ENCODE data around the gene SUN3. TPM values are rescaled to one million over a fixed set of nuclear protein-coding genes. Genes with fewer than 3 reads are reported as not detected.

SUN3 gene
- total and polyA plus RNA-seq, 3 donors from 2014 or later: 12.8 to 64.5 (median 29.1) TPM

GRCh38 chr7:47937711-47938573 lies 91.0 kb downstream of the SUN3 start:
- no peaks in the 10 kb centered on the region for H3K36me3 ChIP-seq (ENCODE audit: low read depth, missing control alignments)
- no peak overlapping the region for H3K4me3 ChIP-seq
- 85 to 93% methylated on average over 8 to 11 of the region's 11 CpGs for WGBS, 2 donors
- TF ChIP-seq POLR2A (IDR thresholded peaks at IDR 0.05) (no peak), CTCF (IDR thresholded peaks at IDR 0.05) (no peak)
- H3K4me1 ChIP-seq: peaks cover 3% of the 10 kb centered on the region
- H3K27ac ChIP-seq: no peak overlapping the region
- no peaks in the 10 kb centered on the region for H3K27me3 ChIP-seq
- H3K9me3 ChIP-seq: no peaks in the 10 kb centered on the region
- intact Hi-C loops (cut with DNase I; ENCODE audit: low total_unique reads): no loop called here
- no peak for DNase-seq

Other genes starting within 250 kb of the SUN3 start
- gene PKD1L1, start 80.6 kb downstream of the SUN3 start, total RNA-seq: 1 to 10 TPM; 4.0 to 4.8 TPM
- gene PKD1L1, start 80.6 kb downstream of the SUN3 start, polyA plus RNA-seq (ENCODE audit: insufficient read depth, low read depth, low replicate concordance): 4.2 TPM
- gene HUS1, start 49.5 kb downstream of the SUN3 start, total RNA-seq: 10 to 100 TPM; 39.4 to 40.3 TPM
- gene HUS1, start 49.5 kb downstream of the SUN3 start, polyA plus RNA-seq (ENCODE audit: insufficient read depth, low read depth, low replicate concordance): 18.4 TPM
- 10 to 100 TPM in 1 of 2 donors, 1 to 10 TPM in 1; 2.8 to 12.3 TPM for gene C7orf57, start 6.4 kb upstream of the SUN3 start, total RNA-seq
- gene C7orf57, start 6.4 kb upstream of the SUN3 start, polyA plus RNA-seq (ENCODE audit: insufficient read depth, low read depth, low replicate concordance): 7.8 TPM
- gene UPP1, start 60.2 kb upstream of the SUN3 start, total RNA-seq: 10 to 100 TPM; 17.2 to 20.8 TPM
- 13.1 TPM for gene UPP1, start 60.2 kb upstream of the SUN3 start, polyA plus RNA-seq (ENCODE audit: insufficient read depth, low read depth, low replicate concordance)
- 1 to 10 TPM; 4.3 to 7.3 TPM for gene ABCA13, start 142.4 kb upstream of the SUN3 start, total RNA-seq
- gene ABCA13, start 142.4 kb upstream of the SUN3 start, polyA plus RNA-seq (ENCODE audit: insufficient read depth, low read depth, low replicate concordance): 3.5 TPM